HepG2 (cell line): Measurements from ENCODE around the gene RAB36. TPM values are rescaled to one million over a fixed set of nuclear protein-coding genes. Genes with fewer than 3 reads are reported as not detected.

Source experiments
- DDIT3 ChIP-seq: sonication (generic); formaldehyde crosslinking; IDR thresholded peaks from 2 replicates; pipeline ENCODE4 v1.4.0; 2020; ENCODE audit warnings: mild to moderate bottlenecking, missing genetic modification reagents
- GMEB1 ChIP-seq: sonication (generic); formaldehyde crosslinking; IDR thresholded peaks from 2 replicates; pipeline ENCODE4 v1.5.1; 2020; ENCODE audit warnings: missing genetic modification reagents, mild to moderate bottlenecking, borderline replicate concordance
- ZNF44 ChIP-seq: sonication (generic); formaldehyde crosslinking; IDR thresholded peaks from 2 replicates; pipeline ENCODE4 v1.5.1; 2020; ENCODE audit warnings: mild to moderate bottlenecking, missing genetic modification reagents
- ZNF670 ChIP-seq: sonication (generic); formaldehyde crosslinking; IDR thresholded peaks from 2 replicates; pipeline ENCODE4 v1.8.0; 2022; ENCODE audit warnings: mild to moderate bottlenecking, missing genetic modification reagents, borderline replicate concordance
- polyA plus RNA-seq, 8 experiments: library from polyadenylated mRNA; depleted of rRNA in 3 of 8; stranded (reverse) in 7 of 8; unstranded in 1 of 8; fragments of >200 nt; fragmentation: Illumina TruSeq in 4 of 8; extraction: Trizol in 4 of 8; gene quantifications; 2 replicates each; pipeline versions ENCODE4 v1.2.1 to v1.2.3, GENCODE V29; 2011 to 2016; ENCODE audit warnings: low read depth in 4 of 8, missing spikeins in 1 of 8, mixed read lengths in 1 of 8; ENCODE audit not compliant: insufficient read depth in 1 of 8
- total RNA-seq, 5 experiments: library from RNA; depleted of rRNA; stranded (reverse); fragments of >200 nt; fragmentation: Illumina TruSeq; extraction: Trizol; gene quantifications; 2 replicates each; pipeline ENCODE4 v1.2.3, GENCODE V29; 2016; ENCODE audit warnings: low read depth in 1 of 5
- TF ChIP-seq, protein P1 (sequence below), 2 experiments: fragments of 450-650 bp in 1 of 2; sonication (generic) in 1 of 2; formaldehyde crosslinking in 1 of 2; IDR thresholded peaks; 2 replicates each; pipeline versions ENCODE4 v1.6.1 to v1.8.0; 2016 to 2022; ENCODE audit warnings: antibody characterized with exemption in 1 of 2, mild to moderate bottlenecking in 1 of 2, missing genetic modification reagents in 1 of 2
- TF ChIP-seq, protein P2 (sequence below): sonication (generic); formaldehyde crosslinking; IDR thresholded peaks from 2 replicates; pipeline ENCODE4 v1.5.0; 2020; ENCODE audit warnings: mild to moderate bottlenecking, missing genetic modification reagents

RAB36 gene
- total and polyA plus RNA-seq, 2 of the 13 experiments (the other 11 are each of a cell fraction or from before 2014, with no cell fraction given) = 0.24 to 0.86 TPM

DNA sequence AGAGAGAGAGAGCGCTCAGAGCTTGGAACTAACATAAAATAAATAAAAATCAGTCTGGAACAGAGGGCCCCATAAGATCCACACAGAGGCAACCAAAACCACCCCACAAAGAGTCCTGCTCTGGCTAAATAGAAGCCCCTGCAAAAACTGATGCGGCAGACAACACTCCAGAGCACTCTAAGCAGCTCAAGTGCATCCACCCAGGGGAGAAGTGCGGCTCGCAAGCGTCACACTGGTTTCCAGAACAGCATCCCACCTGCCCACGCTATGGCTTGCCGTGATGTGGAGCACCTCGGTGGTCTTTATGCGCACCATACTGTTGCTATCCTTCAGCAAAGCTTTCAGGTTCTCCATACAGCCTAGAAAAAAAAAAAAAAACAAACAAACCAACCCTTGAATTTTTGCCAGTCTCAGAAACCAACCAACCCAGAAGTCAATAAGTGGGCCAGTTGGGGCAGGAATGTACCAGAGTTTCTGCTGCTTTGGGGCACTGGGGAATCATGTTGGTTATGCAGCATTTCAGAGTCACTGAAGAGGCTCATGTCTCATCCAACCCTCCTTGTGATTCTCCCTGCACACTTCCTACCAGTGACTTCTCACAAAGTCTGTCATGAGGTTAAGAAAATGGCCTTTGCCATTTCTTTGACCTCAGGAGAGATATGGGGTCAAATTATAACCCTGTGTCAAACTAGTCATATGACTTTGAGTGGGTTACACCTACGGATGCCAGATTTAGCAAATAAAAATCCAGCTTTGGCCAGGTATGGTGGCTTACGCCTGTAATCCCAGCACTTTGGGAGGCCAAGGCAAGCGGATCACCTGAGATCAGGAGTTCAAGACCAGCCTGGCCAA is 6.5 kb upstream of the RAB36 start (continued):
- TF ChIP-seq, protein P1, sequence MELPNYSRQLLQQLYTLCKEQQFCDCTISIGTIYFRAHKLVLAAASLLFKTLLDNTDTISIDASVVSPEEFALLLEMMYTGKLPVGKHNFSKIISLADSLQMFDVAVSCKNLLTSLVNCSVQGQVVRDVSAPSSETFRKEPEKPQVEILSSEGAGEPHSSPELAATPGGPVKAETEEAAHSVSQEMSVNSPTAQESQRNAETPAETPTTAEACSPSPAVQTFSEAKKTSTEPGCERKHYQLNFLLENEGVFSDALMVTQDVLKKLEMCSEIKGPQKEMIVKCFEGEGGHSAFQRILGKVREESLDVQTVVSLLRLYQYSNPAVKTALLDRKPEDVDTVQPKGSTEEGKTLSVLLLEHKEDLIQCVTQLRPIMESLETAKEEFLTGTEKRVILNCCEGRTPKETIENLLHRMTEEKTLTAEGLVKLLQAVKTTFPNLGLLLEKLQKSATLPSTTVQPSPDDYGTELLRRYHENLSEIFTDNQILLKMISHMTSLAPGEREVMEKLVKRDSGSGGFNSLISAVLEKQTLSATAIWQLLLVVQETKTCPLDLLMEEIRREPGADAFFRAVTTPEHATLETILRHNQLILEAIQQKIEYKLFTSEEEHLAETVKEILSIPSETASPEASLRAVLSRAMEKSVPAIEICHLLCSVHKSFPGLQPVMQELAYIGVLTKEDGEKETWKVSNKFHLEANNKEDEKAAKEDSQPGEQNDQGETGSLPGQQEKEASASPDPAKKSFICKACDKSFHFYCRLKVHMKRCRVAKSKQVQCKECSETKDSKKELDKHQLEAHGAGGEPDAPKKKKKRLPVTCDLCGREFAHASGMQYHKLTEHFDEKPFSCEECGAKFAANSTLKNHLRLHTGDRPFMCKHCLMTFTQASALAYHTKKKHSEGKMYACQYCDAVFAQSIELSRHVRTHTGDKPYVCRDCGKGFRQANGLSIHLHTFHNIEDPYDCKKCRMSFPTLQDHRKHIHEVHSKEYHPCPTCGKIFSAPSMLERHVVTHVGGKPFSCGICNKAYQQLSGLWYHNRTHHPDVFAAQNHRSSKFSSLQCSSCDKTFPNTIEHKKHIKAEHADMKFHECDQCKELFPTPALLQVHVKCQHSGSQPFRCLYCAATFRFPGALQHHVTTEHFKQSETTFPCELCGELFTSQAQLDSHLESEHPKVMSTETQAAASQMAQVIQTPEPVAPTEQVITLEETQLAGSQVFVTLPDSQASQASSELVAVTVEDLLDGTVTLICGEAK (IDR thresholded peaks at IDR 0.05) = no peak
- TF ChIP-seq, protein P1 (CRISPR knock-in tag; IDR thresholded peaks at IDR 0.05) = no peak
- TF ChIP-seq ZNF44 (CRISPR knock-in tag) = no peak
- TF ChIP-seq ZNF670 (CRISPR knock-in tag) = no peak
- TF ChIP-seq GMEB1 (CRISPR knock-in tag) = no peak
- TF ChIP-seq, protein P2, sequence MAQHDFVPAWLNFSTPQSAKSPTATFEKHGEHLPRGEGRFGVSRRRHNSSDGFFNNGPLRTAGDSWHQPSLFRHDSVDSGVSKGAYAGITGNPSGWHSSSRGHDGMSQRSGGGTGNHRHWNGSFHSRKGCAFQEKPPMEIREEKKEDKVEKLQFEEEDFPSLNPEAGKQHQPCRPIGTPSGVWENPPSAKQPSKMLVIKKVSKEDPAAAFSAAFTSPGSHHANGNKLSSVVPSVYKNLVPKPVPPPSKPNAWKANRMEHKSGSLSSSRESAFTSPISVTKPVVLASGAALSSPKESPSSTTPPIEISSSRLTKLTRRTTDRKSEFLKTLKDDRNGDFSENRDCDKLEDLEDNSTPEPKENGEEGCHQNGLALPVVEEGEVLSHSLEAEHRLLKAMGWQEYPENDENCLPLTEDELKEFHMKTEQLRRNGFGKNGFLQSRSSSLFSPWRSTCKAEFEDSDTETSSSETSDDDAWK (CRISPR knock-in tag) = no peak
- no peak for TF ChIP-seq DDIT3 (CRISPR knock-in tag)
